ENCODE measurements around the gene ANO2.

The ANO2 gene

DNA sequence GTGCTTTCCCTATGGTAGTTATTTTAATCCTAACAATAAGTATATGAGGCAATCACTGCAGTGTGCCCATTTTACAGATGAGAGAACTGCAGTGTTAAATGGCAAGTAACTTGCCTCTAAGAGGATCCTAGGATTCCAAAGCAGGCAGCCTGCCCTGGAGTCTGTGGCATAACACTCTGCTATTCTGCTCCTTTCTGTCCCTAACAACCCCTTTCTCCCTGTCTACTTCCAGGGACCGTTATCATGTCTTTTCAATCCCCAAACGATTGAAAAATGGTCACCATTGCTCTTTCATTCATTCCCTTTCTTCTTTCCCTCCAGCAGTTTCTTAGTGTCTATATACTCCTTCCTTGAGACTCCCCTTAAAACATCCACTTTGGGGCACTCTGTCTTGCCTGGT is 1.3 kb upstream of the ANO2 start:
- TF ChIP-seq, protein P1, sequence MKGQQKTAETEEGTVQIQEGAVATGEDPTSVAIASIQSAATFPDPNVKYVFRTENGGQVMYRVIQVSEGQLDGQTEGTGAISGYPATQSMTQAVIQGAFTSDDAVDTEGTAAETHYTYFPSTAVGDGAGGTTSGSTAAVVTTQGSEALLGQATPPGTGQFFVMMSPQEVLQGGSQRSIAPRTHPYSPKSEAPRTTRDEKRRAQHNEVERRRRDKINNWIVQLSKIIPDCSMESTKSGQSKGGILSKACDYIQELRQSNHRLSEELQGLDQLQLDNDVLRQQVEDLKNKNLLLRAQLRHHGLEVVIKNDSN (IDR thresholded peaks at IDR 0.05): no peak
- TF ChIP-seq TEAD4 (IDR thresholded peaks at IDR 0.05) (no peak), YY1 (IDR thresholded peaks at IDR 0.05; ENCODE audit: low read depth) (no peak), ZBTB7A (IDR thresholded peaks at IDR 0.05; ENCODE audit: low read depth) (no peak), FOXM1 (IDR thresholded peaks at IDR 0.05; ENCODE audit: borderline replicate concordance, low read depth) (no peak), EP300 (IDR thresholded peaks at IDR 0.05; ENCODE audit: borderline replicate concordance) (no peak), RAD21 (IDR thresholded peaks at IDR 0.05; ENCODE audit: low read depth) (no peak), TCF12 (IDR thresholded peaks at IDR 0.05; ENCODE audit: low read depth) (no peak), CEBPB (IDR thresholded peaks at IDR 0.05) (no peak), TAF1 (IDR thresholded peaks at IDR 0.05; ENCODE audit: low read depth) (no peak), EGR1 (IDR thresholded peaks at IDR 0.05) (no peak)
- TF ChIP-seq, protein P2, sequence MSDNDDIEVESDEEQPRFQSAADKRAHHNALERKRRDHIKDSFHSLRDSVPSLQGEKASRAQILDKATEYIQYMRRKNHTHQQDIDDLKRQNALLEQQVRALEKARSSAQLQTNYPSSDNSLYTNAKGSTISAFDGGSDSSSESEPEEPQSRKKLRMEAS (IDR thresholded peaks at IDR 0.05): no peak
- TF ChIP-seq, protein P3, sequence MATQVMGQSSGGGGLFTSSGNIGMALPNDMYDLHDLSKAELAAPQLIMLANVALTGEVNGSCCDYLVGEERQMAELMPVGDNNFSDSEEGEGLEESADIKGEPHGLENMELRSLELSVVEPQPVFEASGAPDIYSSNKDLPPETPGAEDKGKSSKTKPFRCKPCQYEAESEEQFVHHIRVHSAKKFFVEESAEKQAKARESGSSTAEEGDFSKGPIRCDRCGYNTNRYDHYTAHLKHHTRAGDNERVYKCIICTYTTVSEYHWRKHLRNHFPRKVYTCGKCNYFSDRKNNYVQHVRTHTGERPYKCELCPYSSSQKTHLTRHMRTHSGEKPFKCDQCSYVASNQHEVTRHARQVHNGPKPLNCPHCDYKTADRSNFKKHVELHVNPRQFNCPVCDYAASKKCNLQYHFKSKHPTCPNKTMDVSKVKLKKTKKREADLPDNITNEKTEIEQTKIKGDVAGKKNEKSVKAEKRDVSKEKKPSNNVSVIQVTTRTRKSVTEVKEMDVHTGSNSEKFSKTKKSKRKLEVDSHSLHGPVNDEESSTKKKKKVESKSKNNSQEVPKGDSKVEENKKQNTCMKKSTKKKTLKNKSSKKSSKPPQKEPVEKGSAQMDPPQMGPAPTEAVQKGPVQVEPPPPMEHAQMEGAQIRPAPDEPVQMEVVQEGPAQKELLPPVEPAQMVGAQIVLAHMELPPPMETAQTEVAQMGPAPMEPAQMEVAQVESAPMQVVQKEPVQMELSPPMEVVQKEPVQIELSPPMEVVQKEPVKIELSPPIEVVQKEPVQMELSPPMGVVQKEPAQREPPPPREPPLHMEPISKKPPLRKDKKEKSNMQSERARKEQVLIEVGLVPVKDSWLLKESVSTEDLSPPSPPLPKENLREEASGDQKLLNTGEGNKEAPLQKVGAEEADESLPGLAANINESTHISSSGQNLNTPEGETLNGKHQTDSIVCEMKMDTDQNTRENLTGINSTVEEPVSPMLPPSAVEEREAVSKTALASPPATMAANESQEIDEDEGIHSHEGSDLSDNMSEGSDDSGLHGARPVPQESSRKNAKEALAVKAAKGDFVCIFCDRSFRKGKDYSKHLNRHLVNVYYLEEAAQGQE (IDR thresholded peaks at IDR 0.05; ENCODE audit: low read depth): no peak

DNA sequence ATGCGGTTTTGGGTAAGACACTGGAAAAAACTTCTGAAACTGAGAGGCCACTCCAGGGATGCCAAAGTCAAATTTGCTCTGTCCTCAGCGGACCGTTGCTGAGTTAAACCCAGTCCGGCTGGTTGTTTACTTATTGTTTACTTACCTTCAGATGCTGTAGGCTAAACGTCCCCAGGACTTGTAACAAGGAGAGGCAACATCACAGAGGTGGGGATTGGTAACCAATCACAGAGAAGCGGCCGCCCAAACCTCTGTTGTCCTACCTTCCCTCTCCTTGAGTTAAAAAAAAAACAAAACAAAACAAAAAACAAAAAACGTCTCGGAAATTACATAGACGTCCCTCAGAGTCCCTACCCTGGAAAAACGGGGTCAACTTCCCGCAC is 380 bp downstream of the ANO2 start:
- TF ChIP-seq CREB1 (IDR thresholded peaks at IDR 0.05; ENCODE audit: low read depth) (no peak), FOXM1 (IDR thresholded peaks at IDR 0.05; ENCODE audit: borderline replicate concordance, low read depth) (no peak), TAF1 (IDR thresholded peaks at IDR 0.05; ENCODE audit: low read depth) (no peak), YY1 (IDR thresholded peaks at IDR 0.05; ENCODE audit: low read depth) (no peak), ZBTB7A (IDR thresholded peaks at IDR 0.05; ENCODE audit: low read depth) (no peak), CEBPB (IDR thresholded peaks at IDR 0.05) (no peak)
- TF ChIP-seq, protein P1 (IDR thresholded peaks at IDR 0.05): no peak

DNA sequence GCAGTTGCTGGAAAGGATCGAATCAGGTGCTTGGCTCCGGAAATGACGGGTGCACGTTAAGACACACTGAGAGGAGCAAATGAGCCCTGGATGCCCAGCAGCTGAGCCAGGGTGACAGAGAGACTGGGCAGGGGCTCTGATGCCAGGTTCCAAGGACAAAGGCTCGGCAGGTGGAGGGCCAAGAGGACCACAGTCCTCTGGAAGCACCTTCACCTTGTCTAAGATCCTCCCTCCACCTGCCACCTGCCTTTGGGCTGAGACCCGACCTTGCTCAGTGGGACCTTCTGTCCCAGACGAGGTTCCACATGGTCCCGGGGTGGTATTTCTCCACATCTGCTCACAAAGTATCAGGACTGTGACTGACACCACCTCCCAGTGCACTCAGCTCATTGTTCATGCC is 1.0 kb downstream of the ANO2 start:
- TF ChIP-seq, protein P2 (IDR thresholded peaks at IDR 0.05): no peak
- no peak for TF ChIP-seq TCF12 (IDR thresholded peaks at IDR 0.05; ENCODE audit: low read depth)
- TF ChIP-seq EGR1 (IDR thresholded peaks at IDR 0.05): no peak
- TF ChIP-seq CREB1 (IDR thresholded peaks at IDR 0.05; ENCODE audit: low read depth): no peak
- TF ChIP-seq TEAD4 (IDR thresholded peaks at IDR 0.05): no peak
- TF ChIP-seq TAF1 (IDR thresholded peaks at IDR 0.05; ENCODE audit: low read depth): no peak
- no peak for TF ChIP-seq YY1 (IDR thresholded peaks at IDR 0.05; ENCODE audit: low read depth)
- no peak for TF ChIP-seq RAD21 (IDR thresholded peaks at IDR 0.05; ENCODE audit: low read depth)
- no peak for TF ChIP-seq ZBTB7A (IDR thresholded peaks at IDR 0.05; ENCODE audit: low read depth)
- TF ChIP-seq, protein P3 (IDR thresholded peaks at IDR 0.05; ENCODE audit: low read depth): no peak
- TF ChIP-seq CEBPB (IDR thresholded peaks at IDR 0.05): no peak
- no peak for TF ChIP-seq NFIC (IDR thresholded peaks at IDR 0.05)

DNA sequence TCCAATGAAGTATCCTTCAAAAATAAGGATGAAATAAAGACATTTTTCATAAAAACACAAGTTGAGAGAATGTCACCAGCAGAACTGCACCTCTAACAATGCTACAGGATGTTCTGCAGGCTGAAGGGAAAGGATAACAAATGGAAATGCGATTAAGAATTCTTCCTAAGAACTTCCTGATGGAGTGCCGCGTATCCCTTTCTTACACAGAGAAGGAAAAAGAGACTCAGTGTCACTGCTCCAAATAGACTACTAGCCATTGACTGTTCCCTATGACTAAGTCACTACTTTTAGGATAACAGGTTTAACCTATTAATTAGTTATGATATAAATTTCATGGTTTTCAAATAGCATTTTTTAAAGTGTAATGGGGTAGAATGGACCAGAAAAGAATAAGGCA is 3.2 kb downstream of the ANO2 start:
- TF ChIP-seq RAD21 (IDR thresholded peaks at IDR 0.05; ENCODE audit: low read depth) (no peak), EP300 (IDR thresholded peaks at IDR 0.05; ENCODE audit: borderline replicate concordance) (no peak)
- TF ChIP-seq, protein P3 (IDR thresholded peaks at IDR 0.05; ENCODE audit: low read depth): no peak
